Epidermal melanocyte (primary cell): ENCODE data around the gene LSM7.

ENCODE experiments used
- DNase-seq: peaks from one replicate; pipeline ENCODE4 v3.0.0; 2011; ENCODE audit warnings: low spot score; ENCODE audit not compliant: insufficient read length

The LSM7 gene

GRCh38 chr19:2325281-2326046 is 2.9 kb downstream of the LSM7 start:
- no peak for DNase-seq

- no peak for DNase-seq
These were observed 4.0 kb downstream of the LSM7 start for GRCh38 chr19:2324220-2324948.

GRCh38 chr19:2323707-2324106 is 4.7 kb downstream of the LSM7 start:
- no peak for DNase-seq

GRCh38 chr19:2321565-2322283 is 6.7 kb downstream of the LSM7 start:
- DNase-seq = no peak

- DNase-seq = no peak
These were observed 7.4 kb downstream of the LSM7 start for GRCh38 chr19:2320939-2321338.

DNA sequence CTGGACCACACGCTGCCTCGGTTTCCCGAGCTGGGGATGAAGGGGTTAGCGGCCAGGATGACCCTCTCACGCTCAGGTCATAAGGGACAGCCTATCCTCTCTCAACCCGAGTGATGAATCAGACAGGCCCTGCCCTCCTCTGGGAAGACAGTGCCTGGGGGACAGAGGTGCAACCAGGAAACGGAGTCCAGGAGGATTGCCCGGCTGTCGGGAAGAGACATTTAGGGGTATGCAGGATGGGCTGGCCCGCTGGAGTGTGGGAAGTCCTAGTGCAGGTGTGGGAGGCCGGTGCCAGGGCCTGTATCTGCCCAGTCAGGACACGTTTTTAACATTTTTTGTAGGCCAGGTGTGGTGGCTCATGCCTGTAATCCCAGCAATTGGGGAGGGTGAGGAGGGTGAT is 8.3 kb downstream of the LSM7 start:
- no peak for DNase-seq

- no peak for DNase-seq
These were observed 8.8 kb downstream of the LSM7 start for GRCh38 chr19:2319551-2319950.

DNA sequence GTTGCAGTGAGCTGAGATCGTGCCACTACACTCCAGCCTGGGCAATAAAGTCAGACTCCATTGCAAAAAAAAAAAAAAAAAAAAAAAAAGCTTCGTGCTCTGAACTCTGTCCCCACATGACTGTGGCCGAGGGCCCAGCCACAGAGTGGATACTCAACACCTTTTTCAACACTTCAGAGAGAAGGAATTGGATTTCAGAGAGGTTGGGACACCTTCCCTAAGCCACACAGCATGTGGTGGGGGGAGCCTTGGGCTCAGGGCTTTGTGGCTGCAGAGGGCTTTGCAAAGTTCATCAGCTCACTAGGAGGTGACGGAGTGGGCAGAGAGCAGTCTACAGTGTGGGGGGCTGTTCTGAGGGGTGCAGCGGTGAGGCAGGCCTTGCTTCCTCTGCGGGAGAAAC is 9.5 kb downstream of the LSM7 start:
- no peak for DNase-seq

GRCh38 chr19:2317756-2318155 is 10.6 kb downstream of the LSM7 start:
- DNase-seq = no peak

DNA sequence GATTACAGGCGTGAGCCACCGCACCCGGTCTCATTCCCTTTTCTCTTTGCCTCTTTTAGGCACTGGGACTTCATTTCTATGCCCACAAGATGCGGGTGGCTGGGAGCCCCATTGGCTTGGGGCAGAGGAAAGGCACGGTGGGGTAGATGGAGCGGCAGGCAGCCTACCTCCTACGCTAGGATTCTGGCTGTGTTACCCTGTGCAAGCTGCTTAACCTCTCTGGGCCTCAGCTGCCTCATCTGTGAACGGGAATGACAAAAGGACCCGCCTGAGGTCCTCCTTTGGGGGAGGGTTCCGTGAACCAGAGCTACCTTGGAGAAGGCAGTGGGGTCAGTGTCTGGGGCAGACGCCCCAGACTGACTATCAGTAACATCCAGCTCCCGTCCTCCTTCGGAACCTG is 11.1 kb downstream of the LSM7 start:
- no peak for DNase-seq

DNA sequence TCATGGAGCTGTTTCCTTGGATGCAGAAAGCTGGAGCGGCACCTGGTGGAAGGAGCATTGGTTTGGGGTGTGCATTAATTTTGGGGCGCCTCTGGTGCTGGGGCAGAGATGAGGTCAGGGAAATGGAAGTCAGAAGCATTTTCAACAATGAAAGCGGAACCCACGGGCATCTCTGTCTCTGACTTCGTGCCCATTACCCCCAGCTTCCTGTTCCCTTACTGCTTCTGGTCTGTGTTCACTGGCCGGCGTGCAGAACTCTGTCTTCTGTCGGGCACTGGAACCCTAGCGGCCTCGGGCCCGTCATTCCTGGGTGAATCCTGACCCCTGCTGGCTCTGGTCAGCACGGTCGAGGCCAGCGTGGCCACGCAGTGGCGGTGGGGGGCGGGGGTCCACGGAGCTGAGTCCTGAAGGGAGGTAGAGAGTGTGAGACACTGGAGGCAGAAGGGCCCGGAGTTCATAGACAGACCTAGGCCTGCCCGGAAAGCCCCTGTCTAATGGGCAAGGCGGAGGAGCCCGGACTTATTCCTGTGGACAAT is 12.5 kb downstream of the LSM7 start:
- no peak for DNase-seq

GRCh38 chr19:2315121-2315817 is 13.1 kb downstream of the LSM7 start:
- DNase-seq = no peak

DNA sequence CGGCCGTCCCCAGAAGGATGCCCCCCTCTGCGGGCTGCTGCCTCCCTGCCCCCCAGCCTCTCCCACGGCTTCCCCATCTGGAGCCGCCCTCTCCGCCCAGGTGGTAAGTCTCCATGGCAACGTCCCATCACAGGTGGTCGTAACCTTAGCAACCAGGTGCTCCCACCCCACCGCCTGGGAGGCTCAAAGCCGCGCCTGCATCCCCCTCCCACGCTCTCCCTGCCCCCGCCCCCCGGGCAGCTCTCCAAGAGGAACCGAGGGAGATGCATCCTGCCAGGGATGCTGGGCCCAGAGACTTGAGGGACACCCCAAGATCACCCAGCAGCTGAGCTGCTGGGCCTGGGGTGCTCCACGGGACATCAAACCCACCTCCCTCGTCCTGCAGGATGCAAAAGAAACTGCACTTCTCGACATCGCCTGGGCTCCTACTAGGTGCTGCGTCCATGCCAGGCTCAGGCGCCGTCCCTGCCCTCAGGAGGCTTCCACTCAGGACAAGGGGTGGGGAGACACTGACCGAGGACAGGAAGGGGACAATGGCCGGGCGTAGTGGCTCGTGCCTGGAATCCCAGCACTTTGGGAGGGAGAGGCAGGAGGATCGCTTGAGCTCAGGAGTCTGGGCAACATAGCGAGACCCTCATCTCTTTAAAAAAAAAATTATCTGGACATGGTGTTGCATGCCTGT is 15.4 kb downstream of the LSM7 start:
- no peak for DNase-seq

DNA sequence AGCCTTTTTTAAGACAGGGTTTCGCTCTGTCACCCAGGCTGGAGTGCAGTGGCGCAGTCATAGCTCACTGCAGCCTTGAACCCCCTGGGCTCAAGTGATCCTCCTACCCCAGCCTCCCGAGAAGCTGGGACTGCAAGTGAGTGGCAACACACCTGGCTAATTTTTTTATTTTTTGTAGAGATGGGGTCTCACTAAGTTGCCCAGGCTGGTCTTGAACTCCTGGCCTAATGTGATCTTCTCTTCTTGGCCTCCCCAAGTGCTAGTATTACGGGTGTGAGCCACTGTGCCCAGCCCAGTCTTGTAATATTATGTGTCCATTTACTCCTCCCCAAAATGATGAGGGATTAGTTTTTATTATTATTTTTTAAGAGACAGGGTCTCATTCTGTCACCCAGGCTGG is 17.3 kb downstream of the LSM7 start:
- no peak for DNase-seq

DNA sequence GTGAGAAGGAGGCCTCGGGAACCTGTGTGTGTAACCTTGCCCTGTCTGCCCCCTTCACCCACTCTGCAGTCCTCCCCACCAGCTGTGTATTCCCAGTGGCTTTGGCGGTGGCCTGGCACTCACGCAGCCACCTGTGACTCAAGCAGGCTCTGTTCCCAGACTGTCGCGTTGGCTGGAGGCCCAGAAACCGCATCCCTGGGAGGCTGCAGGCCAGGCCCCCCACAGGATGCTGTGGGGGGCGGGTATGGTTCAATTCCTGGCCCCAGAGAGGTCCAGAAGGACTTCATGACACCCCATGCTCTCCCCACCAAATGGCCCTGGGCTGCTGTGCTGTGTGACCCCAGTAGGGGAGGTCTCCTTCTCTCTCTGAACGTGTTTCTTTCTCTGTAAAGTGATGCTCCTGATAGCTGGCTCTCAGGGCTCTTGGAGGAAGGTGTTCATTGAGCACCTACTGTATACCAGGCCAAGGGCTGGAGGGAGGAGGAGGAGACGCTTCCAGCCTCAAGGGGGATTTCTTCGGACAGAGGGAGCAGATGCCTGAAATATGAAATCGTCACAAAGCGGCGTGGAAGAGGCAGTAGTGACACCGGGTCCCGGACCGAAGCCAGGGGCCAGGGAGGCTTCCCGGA is 18.5 kb downstream of the LSM7 start:
- DNase-seq = no peak

- DNase-seq = peak; percentile 3
These were observed 20.3 kb downstream of the LSM7 start, which contains the start of gene LINGO3 for GRCh38 chr19:2308114-2308556. TSS of gene LINGO3 (minus strand) at chr19:2308154. CDS start at chr19:2291776, 16,378 bp downstream.

DNA sequence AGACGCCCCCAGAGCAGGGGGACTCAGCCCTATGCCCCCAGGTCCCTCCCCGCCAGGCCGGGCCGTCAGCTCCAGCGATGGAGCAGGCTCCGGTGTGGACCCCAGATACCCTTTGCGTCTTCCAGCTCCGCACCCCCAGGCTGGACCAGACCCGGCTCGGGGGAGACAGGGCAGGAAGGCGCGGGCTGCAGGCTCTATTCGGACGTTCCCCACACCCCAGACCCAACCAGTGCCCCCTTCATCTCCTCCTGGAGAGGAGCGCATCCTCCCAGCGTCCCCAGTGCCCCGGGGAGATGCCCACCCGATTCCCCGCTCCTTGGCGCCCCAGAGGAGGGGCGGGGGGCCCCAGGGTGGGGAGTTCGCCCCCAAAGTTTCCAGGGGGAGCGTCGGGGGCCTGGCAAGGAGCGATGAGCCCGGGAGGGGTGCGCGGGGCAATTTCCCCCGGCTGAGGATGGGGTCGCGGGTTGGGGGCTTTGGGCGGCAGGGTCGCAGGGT is 20.8 kb downstream of the LSM7 start:
- peak; percentile 1 for DNase-seq

GRCh38 chr19:2306971-2307370 is 21.4 kb downstream of the LSM7 start:
- peak; percentile 0 for DNase-seq

DNA sequence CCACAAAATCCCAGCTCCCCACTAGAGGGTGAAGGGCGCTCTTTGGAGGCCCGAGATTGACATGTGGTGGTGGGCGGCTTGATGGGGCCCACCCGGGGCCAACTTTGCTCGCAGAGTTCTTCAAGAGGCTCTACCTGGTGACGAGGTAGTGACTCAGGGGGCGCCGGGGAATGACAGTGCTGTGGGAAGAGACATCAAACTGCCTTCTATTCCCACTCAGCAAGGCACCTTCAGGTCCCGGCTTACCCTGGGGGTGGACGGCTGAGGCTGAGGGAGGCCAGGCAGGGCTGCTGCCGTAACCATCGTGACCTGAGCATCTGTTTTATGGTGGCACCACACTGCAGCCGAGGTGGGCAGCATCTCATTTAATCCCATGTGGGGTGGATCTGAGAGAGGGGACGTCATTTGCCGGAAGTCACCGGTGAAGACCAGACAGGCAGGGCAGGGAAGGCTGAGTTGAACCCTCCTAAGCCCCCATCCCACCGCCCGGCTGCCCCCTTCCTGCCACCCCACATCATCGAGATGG is 22.0 kb downstream of the LSM7 start:
- peak; percentile 5 for DNase-seq
